Astrocyte (in vitro differentiated cells and primary cell): ENCODE measurements around the gene S100PBP. TPM values are rescaled to one million over a fixed set of nuclear protein-coding genes. Genes with fewer than 3 reads are reported as not detected.

Experiments used
- DNase-seq: peaks from one replicate; pipeline ENCODE4 v3.0.0-alpha.2; 2010; ENCODE audit warnings: low read depth
- FAIRE-seq: peaks from 2 replicates; lab custom pipeline; 2011; peaks lifted over from hg19 to GRCh38; lab: Jason Lieb, UNC
- H2AFZ ChIP-seq: 2 replicates; pipeline ENCODE4 v1.6.0; 2012; ENCODE audit warnings: low read depth, low read length, inconsistent platforms
- H3K27ac ChIP-seq: 2 replicates; pipeline ENCODE4 v1.5.1; 2011; ENCODE audit warnings: low read depth, low read length, inconsistent platforms
- H3K27me3 ChIP-seq: 2 replicates; pipeline ENCODE4 v1.6.0; 2011; ENCODE audit warnings: low read length, inconsistent platforms; ENCODE audit not compliant: insufficient read depth
- H3K36me3 ChIP-seq: 2 replicates; pipeline ENCODE4 v1.5.1; 2011; ENCODE audit warnings: low read length, inconsistent platforms; ENCODE audit not compliant: insufficient read depth
- H3K4me1 ChIP-seq: 2 replicates; pipeline ENCODE4 v1.5.1; 2011; ENCODE audit warnings: low read length, inconsistent platforms; ENCODE audit not compliant: insufficient read depth
- H3K4me2 ChIP-seq: 2 replicates; pipeline ENCODE4 v1.6.0; 2012; ENCODE audit warnings: low read length, inconsistent platforms
- H3K4me3 ChIP-seq: 2 replicates; pipeline ENCODE4 v1.5.1; 2011; ENCODE audit warnings: low read depth, mild to moderate bottlenecking, low read length, inconsistent platforms; ENCODE audit not compliant: insufficient read depth
- H3K79me2 ChIP-seq: 2 replicates; pipeline ENCODE4 v1.6.0; 2012; ENCODE audit warnings: mild to moderate bottlenecking, low read length, inconsistent platforms; ENCODE audit not compliant: insufficient read depth
- H3K9ac ChIP-seq: 2 replicates; pipeline ENCODE4 v1.6.0; 2012; ENCODE audit warnings: mild to moderate bottlenecking, low read length, inconsistent platforms
- H3K9me3 ChIP-seq: 2 replicates; pipeline ENCODE4 v1.5.1; 2012; ENCODE audit warnings: low read depth, mild to moderate bottlenecking, low read length, inconsistent platforms; ENCODE audit not compliant: insufficient read depth
- H4K20me1 ChIP-seq: 2 replicates; pipeline ENCODE4 v1.6.0; 2012; ENCODE audit warnings: low read length, inconsistent platforms; ENCODE audit not compliant: insufficient read depth
- H3K27ac Mint-ChIP-seq: one replicate; pipeline ENCODE4 v1.8.0; 2021; ENCODE audit warnings: mild to moderate bottlenecking, mixed read lengths; ENCODE audit not compliant: unreplicated experiment
- H3K27me3 Mint-ChIP-seq: one replicate; pipeline ENCODE4 v1.8.0; 2021; ENCODE audit warnings: low read depth, mixed read lengths; ENCODE audit not compliant: unreplicated experiment
- H3K36me3 Mint-ChIP-seq: one replicate; pipeline ENCODE4 v1.8.0; 2021; ENCODE audit warnings: low read depth, mixed read lengths; ENCODE audit not compliant: unreplicated experiment
- H3K4me1 Mint-ChIP-seq: one replicate; pipeline ENCODE4 v1.8.0; 2021; ENCODE audit warnings: low read depth, mixed read lengths; ENCODE audit not compliant: unreplicated experiment
- H3K4me3 Mint-ChIP-seq: one replicate; pipeline ENCODE4 v1.8.0; 2021; ENCODE audit warnings: mild to moderate bottlenecking, moderate library complexity, mixed read lengths; ENCODE audit not compliant: unreplicated experiment
- H3K9me3 Mint-ChIP-seq: one replicate; pipeline ENCODE4 v1.8.0; 2021; ENCODE audit warnings: mild to moderate bottlenecking, mixed read lengths; ENCODE audit not compliant: unreplicated experiment
- EZH2 ChIP-seq: IDR thresholded peaks from 2 replicates; pipeline ENCODE4 v1.6.1; 2012; ENCODE audit warnings: mild to moderate bottlenecking, low read length, inconsistent platforms; ENCODE audit not compliant: insufficient read depth
- total RNA-seq: library from RNA; stranded (reverse); gene quantifications from 2 replicates; pipeline ENCODE4 v1.2.1, GENCODE V29; 2021
- TF ChIP-seq, protein P1 (sequence below): IDR thresholded peaks from 2 replicates; pipeline ENCODE4 v1.5.1; 2011; ENCODE audit warnings: low read depth, mild to moderate bottlenecking, inconsistent platforms, low read length, moderate library complexity; ENCODE audit not compliant: insufficient read depth

Gene S100PBP
- total RNA-seq, 1 donor from 2014 or later: 40.3 TPM

- Mint-ChIP-seq H3K27ac (no peak overlapping the region), H3K27me3 (peaks cover 64% of the 10 kb centered on the region), H3K4me1 (no peaks in the 10 kb centered on the region), H3K4me3 (no peak overlapping the region), H3K9me3 (no peaks in the 10 kb centered on the region), H3K36me3 (peaks cover 10% of the 10 kb centered on the region)
- FAIRE-seq (no peak), DNase-seq (no peak)
- no peak for TF ChIP-seq EZH2
- TF ChIP-seq, protein P1, sequence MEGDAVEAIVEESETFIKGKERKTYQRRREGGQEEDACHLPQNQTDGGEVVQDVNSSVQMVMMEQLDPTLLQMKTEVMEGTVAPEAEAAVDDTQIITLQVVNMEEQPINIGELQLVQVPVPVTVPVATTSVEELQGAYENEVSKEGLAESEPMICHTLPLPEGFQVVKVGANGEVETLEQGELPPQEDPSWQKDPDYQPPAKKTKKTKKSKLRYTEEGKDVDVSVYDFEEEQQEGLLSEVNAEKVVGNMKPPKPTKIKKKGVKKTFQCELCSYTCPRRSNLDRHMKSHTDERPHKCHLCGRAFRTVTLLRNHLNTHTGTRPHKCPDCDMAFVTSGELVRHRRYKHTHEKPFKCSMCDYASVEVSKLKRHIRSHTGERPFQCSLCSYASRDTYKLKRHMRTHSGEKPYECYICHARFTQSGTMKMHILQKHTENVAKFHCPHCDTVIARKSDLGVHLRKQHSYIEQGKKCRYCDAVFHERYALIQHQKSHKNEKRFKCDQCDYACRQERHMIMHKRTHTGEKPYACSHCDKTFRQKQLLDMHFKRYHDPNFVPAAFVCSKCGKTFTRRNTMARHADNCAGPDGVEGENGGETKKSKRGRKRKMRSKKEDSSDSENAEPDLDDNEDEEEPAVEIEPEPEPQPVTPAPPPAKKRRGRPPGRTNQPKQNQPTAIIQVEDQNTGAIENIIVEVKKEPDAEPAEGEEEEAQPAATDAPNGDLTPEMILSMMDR: no peak
- peaks cover 5% of the 10 kb centered on the region for H3K4me1 ChIP-seq
- H3K27me3 ChIP-seq: peaks cover 5% of the 10 kb centered on the region
- peaks cover 5% of the 10 kb centered on the region for H4K20me1 ChIP-seq
- H3K9me3 ChIP-seq: no peaks in the 10 kb centered on the region
- H3K4me2 ChIP-seq: no peak overlapping the region
- no peaks in the 10 kb centered on the region for H3K36me3 ChIP-seq
- no peak overlapping the region for H3K9ac ChIP-seq
- H3K79me2 ChIP-seq: no peaks in the 10 kb centered on the region
- H3K27ac ChIP-seq: no peak overlapping the region
- H2AFZ ChIP-seq: no peak overlapping the region
- H3K4me3 ChIP-seq: no peak overlapping the region
Observed at GRCh38 chr1:32872192-32872460, 54.7 kb downstream of the S100PBP start.

- no peak for FAIRE-seq
Observed at GRCh38 chr1:32873484-32873883, 56.0 kb downstream of the S100PBP start.

More at GRCh38 chr1:32873484-32873883, 56.0 kb downstream of the S100PBP start:
- Mint-ChIP-seq H3K4me3 (no peak overlapping the region), H3K27me3 (peaks cover 66% of the 10 kb centered on the region), H3K27ac (no peak overlapping the region), H3K4me1 (no peaks in the 10 kb centered on the region), H3K36me3 (peaks cover 8% of the 10 kb centered on the region), H3K9me3 (no peaks in the 10 kb centered on the region)
- TF ChIP-seq, protein P1: no peak
- TF ChIP-seq EZH2: no peak
- Histone ChIP-seq H4K20me1 (peaks cover 5% of the 10 kb centered on the region), H3K9me3 (no peaks in the 10 kb centered on the region), H3K4me2 (no peak overlapping the region), H2AFZ (no peak overlapping the region), H3K27ac (no peak overlapping the region), H3K4me1 (peaks cover 5% of the 10 kb centered on the region), H3K4me3 (no peak overlapping the region), H3K79me2 (no peaks in the 10 kb centered on the region), H3K36me3 (no peaks in the 10 kb centered on the region), H3K9ac (no peak overlapping the region), H3K27me3 (peaks cover 14% of the 10 kb centered on the region)
- no peak for DNase-seq
